ENCODE measurements around the gene OPCML. TPM values are rescaled to one million over a fixed set of nuclear protein-coding genes. Genes with fewer than 3 reads are reported as not detected.

Gene OPCML
- total RNA-seq, 1 experiment from 2014 or later, result not detected

- intact Hi-C loops (cut with micrococcal nuclease; ENCODE audit: unreplicated experiment), result no loop called here
- ChIA-PET POLR2A (no interaction called here), CTCF (no interaction called here)
- TF ChIP-seq TCF7L2 (IDR thresholded peaks at IDR 0.05; ENCODE audit: low read depth, low read length) (no peak), SIN3A (IDR thresholded peaks at IDR 0.05; ENCODE audit: borderline replicate concordance, insufficient read depth, low read depth, low read length) (no peak), REST (IDR thresholded peaks at IDR 0.05; ENCODE audit: insufficient read depth in 1 of 2, low read depth in 2 of 2, low read length in 1 of 2) (no peak), CTCF (IDR thresholded peaks at IDR 0.05) (no peak), POLR2AphosphoS5 (IDR thresholded peaks at IDR 0.05; ENCODE audit: low read depth, low read length) (no peak)
- in situ Hi-C loops (cut with HindIII; ENCODE audit: low pct_unique_long_range_greater_than_20kb, low sequenced_read_pairs), result no loop called here
- no TSS peak for BruUV-seq (replicated peaks)
- Histone ChIP-seq H3K27ac (ENCODE audit: low read length) (no peak overlapping the region), H3K4me3 (ENCODE audit: low read depth in 2 of 2, low read length in 2 of 2) (no peak overlapping the region), H3K9me3 (ENCODE audit: control insufficient read depth, insufficient read depth, low read depth, low read length) (no peaks in the 10 kb centered on the region), H3K27me3 (ENCODE audit: control insufficient read depth, insufficient read depth, low read length) (no peaks in the 10 kb centered on the region), H3K36me3 (ENCODE audit: control insufficient read depth, insufficient read depth, low read length) (no peaks in the 10 kb centered on the region), H3K4me1 (ENCODE audit: control insufficient read depth, insufficient read depth, low read length) (no peaks in the 10 kb centered on the region)
- DNase-seq (ENCODE audit: low read depth, low spot score) (no peak), ATAC-seq (no peak)
Observed at GRCh38 chr11:133303262-133303661, 229.0 kb downstream of the OPCML start.

- BruUV-seq (replicated peaks), result no TSS peak
- in situ Hi-C loops (cut with HindIII; ENCODE audit: low pct_unique_long_range_greater_than_20kb, low sequenced_read_pairs) (no loop called here), intact Hi-C loops (cut with micrococcal nuclease; ENCODE audit: unreplicated experiment) (no loop called here)
- Histone ChIP-seq H3K27me3 (ENCODE audit: control insufficient read depth, insufficient read depth, low read length) (no peaks in the 10 kb centered on the region), H3K36me3 (ENCODE audit: control insufficient read depth, insufficient read depth, low read length) (no peaks in the 10 kb centered on the region), H3K4me1 (ENCODE audit: control insufficient read depth, insufficient read depth, low read length) (no peaks in the 10 kb centered on the region), H3K4me3 (ENCODE audit: low read depth in 2 of 2, low read length in 2 of 2) (no peak overlapping the region), H3K27ac (ENCODE audit: low read length) (no peak overlapping the region), H3K9me3 (ENCODE audit: control insufficient read depth, insufficient read depth, low read depth, low read length) (no peaks in the 10 kb centered on the region)
- ChIA-PET CTCF (no interaction called here), POLR2A (no interaction called here)
- ATAC-seq (no peak), DNase-seq (ENCODE audit: low read depth, low spot score) (no peak)
- TF ChIP-seq TCF7L2 (IDR thresholded peaks at IDR 0.05; ENCODE audit: low read depth, low read length), result no peak
- TF ChIP-seq CTCF (IDR thresholded peaks at IDR 0.05), result no peak
- TF ChIP-seq SIN3A (IDR thresholded peaks at IDR 0.05; ENCODE audit: borderline replicate concordance, insufficient read depth, low read depth, low read length), result no peak
- no peak for TF ChIP-seq POLR2AphosphoS5 (IDR thresholded peaks at IDR 0.05; ENCODE audit: low read depth, low read length)
- TF ChIP-seq REST (IDR thresholded peaks at IDR 0.05; ENCODE audit: insufficient read depth in 1 of 2, low read depth in 2 of 2, low read length in 1 of 2), result no peak
Observed at GRCh38 chr11:133302056-133302455, 230.2 kb downstream of the OPCML start.
